T-helper 1 cell treated with Interleukin-12 subunit alpha and Interleukin-12 subunit beta and Interleukin-4 antibody, amounts not matched to agents 30 ng/mL and 1 ng/mL, for 36 hours (primary cell): ENCODE data around the gene VPS4B. TPM values are rescaled to one million over a fixed set of nuclear protein-coding genes. Genes with fewer than 3 reads are reported as not detected.

ENCODE experiments used
- total RNA-seq: library from RNA; stranded (reverse); gene quantifications from 2 replicates; pipeline ENCODE4 v1.2.3, GENCODE V29; 2022

VPS4B gene
- total RNA-seq, 1 donor from 2014 or later, result 86.6 TPM

Other genes starting within 250 kb of the VPS4B start
- 141 and 148 TPM in 2 replicates for gene BCL2, start 102.7 kb downstream of the VPS4B start, total RNA-seq
- gene KDSR, start 55.3 kb downstream of the VPS4B start, total RNA-seq, result 65.2 and 65.9 TPM in 2 replicates
- not detected in 2 replicates for gene SERPINB5, start 54.5 kb upstream of the VPS4B start, total RNA-seq
- gene SERPINB12, start 119.9 kb upstream of the VPS4B start, total RNA-seq, result not detected in 2 replicates
- gene SERPINB13, start 164.9 kb upstream of the VPS4B start, total RNA-seq, result not detected in 2 replicates
- not detected in 2 replicates for gene SERPINB4, start 221.8 kb upstream of the VPS4B start, total RNA-seq
- gene SERPINB3, start 239.4 kb upstream of the VPS4B start, total RNA-seq, result not detected in 2 replicates